ENCODE data around the gene EVX2.

- no peak for TF ChIP-seq POLR2A (IDR thresholded peaks at IDR 0.05)
- TF ChIP-seq CTCF (IDR thresholded peaks at IDR 0.05): no peak
Measured at GRCh38 chr2:176039375-176039774, 44.4 kb downstream of the EVX2 start.

Data from Peyer's patch (tissue), 4 donors.